Measurements from ENCODE around the gene RAET1E. TPM values are rescaled to one million over a fixed set of nuclear protein-coding genes. Genes with fewer than 3 reads are reported as not detected.
"Not testable (repeated sequence)": the region's sequence is repeated elsewhere in the genome, so short reads cannot be mapped to it uniquely, and the experiment has no call there.

Gene RAET1E
- total and polyA plus RNA-seq, 2 donors (not counting 1 experiment from before 2014, with no cell fraction given), result not detected

DNA sequence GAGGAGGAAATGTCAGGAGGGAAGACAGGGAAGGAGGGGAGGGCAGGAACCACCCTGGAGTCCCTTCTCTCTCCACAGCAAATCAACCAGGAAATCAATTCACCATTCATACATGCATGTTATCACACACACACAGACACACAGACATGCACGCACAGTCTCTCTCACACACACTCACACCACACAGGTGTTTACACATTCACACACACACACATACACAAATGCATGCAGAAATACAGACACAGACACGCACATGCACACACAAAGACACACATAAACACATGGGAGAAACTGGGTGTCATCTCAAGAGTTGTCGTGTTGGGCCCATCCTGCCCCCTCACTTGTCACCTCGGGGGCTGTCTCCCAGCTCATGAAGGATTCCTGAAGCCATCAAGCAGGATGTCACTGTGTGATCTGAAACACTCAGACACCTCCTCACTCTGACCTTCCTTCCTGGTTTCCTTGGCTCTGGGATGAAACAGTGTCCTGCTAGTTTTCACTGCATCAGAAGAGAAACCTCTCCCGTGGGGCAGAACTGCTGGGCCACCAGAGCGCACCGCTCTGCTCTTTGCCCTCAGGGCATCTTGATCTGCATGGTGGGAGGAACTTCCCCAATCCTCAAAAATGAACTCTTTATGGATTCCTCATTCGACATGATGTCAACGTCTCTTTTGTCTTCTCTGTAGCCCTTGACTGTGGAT lies 15.8 kb upstream of the RAET1E start:
- no peaks in the 10 kb centered on the region for H3K79me2 ChIP-seq (ENCODE audit: control insufficient read depth, insufficient read depth, low read length)
- 79% methylated on average over 6 of the region's 9 CpGs for WGBS (ENCODE audit: insufficient coverage)
- H3K27ac ChIP-seq (ENCODE audit: low read length in 2 of 2), result no peak overlapping the region
- no peaks in the 10 kb centered on the region for H3K4me1 Mint-ChIP-seq
- POLR2A ChIA-PET, result interaction anchor here (0.6 kb wide), 1 partner anchor 75 kb away, joined by 4 read pairs; no protein-coding TSS in a partner anchor
- no peak overlapping the region for H2AFZ ChIP-seq (ENCODE audit: insufficient read depth, low read depth, low read length, poor library complexity, severe bottlenecking)
- H3K36me3 ChIP-seq (replicated peaks in 1 of 2; ENCODE audit: control extremely low read depth in 1 of 2, control insufficient read depth in 1 of 2, extremely low read depth in 1 of 2, insufficient read depth in 2 of 2, low read length in 1 of 2), result no peaks in the 10 kb centered on the region
- no peak overlapping the region for H3K4me2 ChIP-seq (replicated peaks; ENCODE audit: low read depth, low read length, poor library complexity, severe bottlenecking)
- H3K9me3 ChIP-seq (ENCODE audit: control extremely low read depth in 1 of 3, control insufficient read depth in 2 of 3, insufficient read depth in 1 of 3, low read length in 2 of 3), result peaks cover 0 to 16% (median 4%) of the 10 kb centered on the region in 3 donors
- no peak overlapping the region for H3K4me3 ChIP-seq (ENCODE audit: control extremely low read depth in 1 of 5, extremely low read depth in 1 of 5, insufficient read depth in 1 of 5, low read depth in 2 of 5, low read length in 4 of 5)
- CTCF ChIA-PET, result interaction anchor here (0.6 kb wide), 1 partner anchor 98 kb away, joined by 3 read pairs; no protein-coding TSS in a partner anchor
- intact Hi-C loops (cut with micrococcal nuclease), result no loop called here
- no peaks in the 10 kb centered on the region for H4K20me1 ChIP-seq (ENCODE audit: control insufficient read depth, insufficient read depth, low read length, poor library complexity, severe bottlenecking)
- ATAC-seq (ENCODE audit: low read depth) (no peak), DNase-seq (no peak)
- peaks cover 0 to 18% (median under 1%) of the 10 kb centered on the region in 4 experiments for H3K27me3 ChIP-seq (replicated peaks in 1 of 4; ENCODE audit: control extremely low read depth in 1 of 4, control insufficient read depth in 3 of 4, insufficient read depth in 4 of 4, low read length in 3 of 4)
- no peaks in the 10 kb centered on the region for H3K4me1 ChIP-seq (ENCODE audit: control insufficient read depth in 2 of 2, insufficient read depth in 2 of 2, low read length in 2 of 2)
- H3K27me3 Mint-ChIP-seq, result peaks cover 39% of the 10 kb centered on the region
- H3K4me3 Mint-ChIP-seq, result no peak overlapping the region
- H3K9ac ChIP-seq (ENCODE audit: low read length), result no peak overlapping the region
- H3K27ac Mint-ChIP-seq, result no peak overlapping the region
- TF ChIP-seq CTCF (IDR thresholded peaks at IDR 0.05) (no peak), EZH2 (IDR thresholded peaks at IDR 0.05; ENCODE audit: borderline replicate concordance, insufficient read depth, low read depth, low read length, poor library complexity, severe bottlenecking) (no peak)
- peaks cover 3% of the 10 kb centered on the region for H3K9me3 Mint-ChIP-seq (ENCODE audit: insufficient read depth)

- WGBS (ENCODE audit: insufficient coverage), result 60% methylated on average over 2 of the region's 2 CpGs
- Histone ChIP-seq H4K20me1 (ENCODE audit: control insufficient read depth, insufficient read depth, low read length, poor library complexity, severe bottlenecking) (no peaks in the 10 kb centered on the region), H3K79me2 (ENCODE audit: control insufficient read depth, insufficient read depth, low read length) (no peaks in the 10 kb centered on the region), H3K27ac (ENCODE audit: low read length in 2 of 2) (no peak overlapping the region), H3K4me2 (replicated peaks; ENCODE audit: low read depth, low read length, poor library complexity, severe bottlenecking) (no peak overlapping the region), H2AFZ (ENCODE audit: insufficient read depth, low read depth, low read length, poor library complexity, severe bottlenecking) (no peak overlapping the region), H3K4me1 (ENCODE audit: control insufficient read depth in 2 of 2, insufficient read depth in 2 of 2, low read length in 2 of 2) (no peaks in the 10 kb centered on the region), H3K4me3 (ENCODE audit: control extremely low read depth in 1 of 5, extremely low read depth in 1 of 5, insufficient read depth in 1 of 5, low read depth in 2 of 5, low read length in 4 of 5) (no peak overlapping the region), H3K36me3 (replicated peaks in 1 of 2; ENCODE audit: control extremely low read depth in 1 of 2, control insufficient read depth in 1 of 2, extremely low read depth in 1 of 2, insufficient read depth in 2 of 2, low read length in 1 of 2) (no peaks in the 10 kb centered on the region), H3K27me3 (replicated peaks in 1 of 4; ENCODE audit: control extremely low read depth in 1 of 4, control insufficient read depth in 3 of 4, insufficient read depth in 4 of 4, low read length in 3 of 4) (peaks cover 0 to 18% (median under 1%) of the 10 kb centered on the region in 4 experiments), H3K9ac (ENCODE audit: low read length) (no peak overlapping the region), H3K9me3 (ENCODE audit: control extremely low read depth in 1 of 3, control insufficient read depth in 2 of 3, insufficient read depth in 1 of 3, low read length in 2 of 3) (peaks cover 0 to 20% (median 8%) of the 10 kb centered on the region in 3 donors)
- peaks cover 5% of the 10 kb centered on the region for H3K9me3 Mint-ChIP-seq (ENCODE audit: insufficient read depth)
- DNase-seq (no peak), ATAC-seq (ENCODE audit: low read depth) (no peak)
- H3K27ac Mint-ChIP-seq, result no peak overlapping the region
- ChIA-PET CTCF (no interaction called here), POLR2A (no interaction called here)
- no peaks in the 10 kb centered on the region for H3K4me1 Mint-ChIP-seq
- H3K27me3 Mint-ChIP-seq, result peaks cover 33% of the 10 kb centered on the region
- no peak overlapping the region for H3K4me3 Mint-ChIP-seq
- TF ChIP-seq CTCF (IDR thresholded peaks at IDR 0.05) (no peak), EZH2 (IDR thresholded peaks at IDR 0.05; ENCODE audit: borderline replicate concordance, insufficient read depth, low read depth, low read length, poor library complexity, severe bottlenecking) (no peak)
- intact Hi-C loops (cut with micrococcal nuclease), result no loop called here
These were observed 15.2 kb upstream of the RAET1E start for GRCh38 chr6:149913085-149913484.

DNA sequence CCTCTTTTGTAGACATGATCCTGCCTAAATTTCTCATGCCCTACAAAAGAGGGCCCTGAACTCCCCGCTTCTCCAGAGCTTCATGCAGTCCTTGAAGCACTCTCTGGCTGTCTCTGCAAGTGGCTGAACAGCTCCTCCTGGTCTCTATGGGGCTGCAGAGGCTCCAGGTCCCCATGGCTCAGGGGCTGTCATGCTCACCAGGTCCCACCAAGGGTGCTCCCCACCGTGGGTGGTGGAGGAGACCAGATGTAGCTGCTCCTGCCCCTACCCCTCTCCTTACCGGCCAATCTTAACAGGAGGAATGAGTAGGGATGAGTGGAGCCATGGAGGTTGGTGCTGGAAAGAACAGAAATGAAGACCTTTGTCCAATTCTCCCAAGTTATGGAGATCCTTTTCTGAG lies 14.8 kb upstream of the RAET1E start:
- peaks cover 32% of the 10 kb centered on the region for H3K27me3 Mint-ChIP-seq
- H3K27ac Mint-ChIP-seq; H3K4me1 ChIP-seq (ENCODE audit: control insufficient read depth in 2 of 2, insufficient read depth in 2 of 2, low read length in 2 of 2); H3K4me1 Mint-ChIP-seq; DNase-seq; H3K4me2 ChIP-seq (replicated peaks; ENCODE audit: low read depth, low read length, poor library complexity, severe bottlenecking); H3K9me3 Mint-ChIP-seq (ENCODE audit: insufficient read depth); H3K36me3 ChIP-seq (replicated peaks in 1 of 2; ENCODE audit: control extremely low read depth in 1 of 2, control insufficient read depth in 1 of 2, extremely low read depth in 1 of 2, insufficient read depth in 2 of 2, low read length in 1 of 2); POLR2A ChIA-PET; H4K20me1 ChIP-seq (ENCODE audit: control insufficient read depth, insufficient read depth, low read length, poor library complexity, severe bottlenecking); H3K4me3 Mint-ChIP-seq; H3K79me2 ChIP-seq (ENCODE audit: control insufficient read depth, insufficient read depth, low read length); H3K9ac ChIP-seq (ENCODE audit: low read length); intact Hi-C loops (cut with micrococcal nuclease); ATAC-seq (ENCODE audit: low read depth); H3K27ac ChIP-seq (ENCODE audit: low read length in 2 of 2); H3K4me3 ChIP-seq (ENCODE audit: control extremely low read depth in 1 of 5, extremely low read depth in 1 of 5, insufficient read depth in 1 of 5, low read depth in 2 of 5, low read length in 4 of 5); CTCF ChIA-PET; H2AFZ ChIP-seq (ENCODE audit: insufficient read depth, low read depth, low read length, poor library complexity, severe bottlenecking): not testable (repeated sequence)
- H3K27me3 ChIP-seq (replicated peaks in 1 of 4; ENCODE audit: control extremely low read depth in 1 of 4, control insufficient read depth in 3 of 4, insufficient read depth in 4 of 4, low read length in 3 of 4), result peaks cover 0 to 18% (median under 1%) of the 10 kb centered on the region in 4 experiments
- WGBS (ENCODE audit: insufficient coverage), result no CpG with 5 or more reads among the region's 3 CpGs
- H3K9me3 ChIP-seq (ENCODE audit: control extremely low read depth in 1 of 3, control insufficient read depth in 2 of 3, insufficient read depth in 1 of 3, low read length in 2 of 3), result peaks cover 0 to 20% (median 8%) of the 10 kb centered on the region in 3 donors

Data from B cell (primary cell).